Measurements from ENCODE around the gene HOTAIR. TPM values are rescaled to one million over a fixed set of nuclear protein-coding genes. Genes with fewer than 3 reads are reported as not detected.

The HOTAIR gene
- total RNA-seq, 1 donor from 2014 or later = not detected

GRCh38 chr12:53937099-53937498 lies 37.7 kb downstream of the HOTAIR start:
- FAIRE-seq (no peak), DNase-seq (ENCODE audit: low spot score in 2 of 2) (no peak)

GRCh38 chr12:53935383-53936341 lies 39.1 kb downstream of the HOTAIR start:
- DNase-seq (ENCODE audit: low spot score in 2 of 2) = no peak
- FAIRE-seq = no peak

GRCh38 chr12:53932915-53933314 lies 41.8 kb downstream of the HOTAIR start:
- DNase-seq (ENCODE audit: low spot score in 2 of 2) (no peak), FAIRE-seq (no peak)

- no peak for FAIRE-seq
- no peak for DNase-seq (ENCODE audit: low spot score in 2 of 2)
Observed at GRCh38 chr12:53931844-53932581, 42.7 kb downstream of the HOTAIR start.

- DNase-seq (ENCODE audit: low spot score in 2 of 2) (no peak), FAIRE-seq (no peak)
Observed at GRCh38 chr12:53930591-53931255, 44.0 kb downstream of the HOTAIR start.

- FAIRE-seq = no peak
- DNase-seq (ENCODE audit: low spot score in 2 of 2) = no peak
Observed at GRCh38 chr12:53929527-53929926, 45.2 kb downstream of the HOTAIR start.

GRCh38 chr12:53928054-53928835 lies 46.5 kb downstream of the HOTAIR start:
- FAIRE-seq = no peak

GRCh38 chr12:53927220-53928029 lies 47.3 kb downstream of the HOTAIR start:
- DNase-seq (ENCODE audit: low spot score in 2 of 2) (no peak), FAIRE-seq (no peak)

More at GRCh38 chr12:53928054-53928835, 46.5 kb downstream of the HOTAIR start:
- DNase-seq (ENCODE audit: low spot score in 2 of 2) = no peak

- no peak for FAIRE-seq
- DNase-seq (ENCODE audit: low spot score in 2 of 2) = no peak
Observed at GRCh38 chr12:53924521-53925405, 50.0 kb downstream of the HOTAIR start.

GRCh38 chr12:53916788-53917655 lies 57.7 kb downstream of the HOTAIR start:
- DNase-seq (ENCODE audit: low spot score in 2 of 2) = no peak
- FAIRE-seq = no peak

Small RNAs within 50 kb of the gene (small RNA-seq; reads per million reads assigned to genes)
- gene AC012531.3 (not detected), gene AC012531.4 (not detected), gene MIR196A2 (not detected), gene RF01905 (not detected), gene RF01906 (not detected)

Other genes with a start within 250 kb of the HOTAIR start
- gene CALCOCO1, start 247.5 kb downstream of the HOTAIR start, total RNA-seq = 63.6 TPM
- gene CISTR, start 223.0 kb downstream of the HOTAIR start, total RNA-seq = not detected
- not detected for gene HOXC13, start 36.1 kb downstream of the HOTAIR start, total RNA-seq
- gene HOXC12, start 20.1 kb downstream of the HOTAIR start, total RNA-seq = not detected
- not detected for gene HOXC11, start 1.8 kb downstream of the HOTAIR start, total RNA-seq
- not detected for gene HOXC10, start 10.2 kb upstream of the HOTAIR start, total RNA-seq
- gene HOXC9, start 25.2 kb upstream of the HOTAIR start, total RNA-seq = not detected
- not detected for gene HOXC8, start 34.0 kb upstream of the HOTAIR start, total RNA-seq
- not detected for gene HOXC6, start 53.5 kb upstream of the HOTAIR start, total RNA-seq
- gene HOXC5, start 58.1 kb upstream of the HOTAIR start, total RNA-seq = not detected
- not detected for gene HOXC4, start 78.9 kb upstream of the HOTAIR start, total RNA-seq
- 46.9 TPM for gene SMUG1, start 214.0 kb upstream of the HOTAIR start, total RNA-seq

Measured in frontal cortex (tissue), 4 donors.